Fibroblast of lung (primary cell): Measurements from ENCODE around the gene PTPRE. TPM values are rescaled to one million over a fixed set of nuclear protein-coding genes. Genes with fewer than 3 reads are reported as not detected.

Source experiments
- DNase-seq, 2 donors: peaks; one replicate each; pipeline versions ENCODE4 v3.0.0 to v3.0.0-alpha.2; 2010; ENCODE audit warnings: low read depth in 2 of 2
- H2AFZ ChIP-seq: 2 replicates; pipeline ENCODE4 v1.5.1; 2012; ENCODE audit warnings: low read length, control low read depth, inconsistent platforms
- H3K27ac ChIP-seq: 2 replicates; pipeline ENCODE4 v1.5.1; 2011; ENCODE audit warnings: low read length, control low read depth; ENCODE audit not compliant: insufficient read depth
- H3K27me3 ChIP-seq: 2 replicates; pipeline ENCODE4 v1.5.1; 2011; ENCODE audit warnings: mild to moderate bottlenecking, low read length; ENCODE audit not compliant: control insufficient read depth, insufficient read depth
- H3K36me3 ChIP-seq: 2 replicates; pipeline ENCODE4 v1.5.1; 2011; ENCODE audit warnings: low read length; ENCODE audit not compliant: control insufficient read depth, insufficient read depth
- H3K4me1 ChIP-seq: 2 replicates; pipeline ENCODE4 v1.5.1; 2011; ENCODE audit warnings: low read length; ENCODE audit not compliant: control insufficient read depth, insufficient read depth; ENCODE audit errors: extremely low read depth
- H3K4me2 ChIP-seq: 2 replicates; pipeline ENCODE4 v1.5.1; 2011; ENCODE audit warnings: low read length, control low read depth; ENCODE audit not compliant: insufficient read depth; ENCODE audit errors: extremely low read depth
- H3K4me3 ChIP-seq, 4 experiments: fragments of 200-600 bp in 1 of 4; sonication (generic) in 1 of 4; replicated peaks in 1 of 4; 2 replicates each; pipeline ENCODE4 v1.5.1; 2011 to 2016; ENCODE audit warnings: low read length in 4 of 4, low read depth in 3 of 4, mild to moderate bottlenecking in 3 of 4, control low read depth in 2 of 4, inconsistent platforms in 1 of 4, mixed read lengths in 1 of 4; ENCODE audit not compliant: insufficient read depth in 1 of 4; ENCODE audit errors: control extremely low read depth in 1 of 4
- H3K79me2 ChIP-seq: 2 replicates; pipeline ENCODE4 v1.5.1; 2012; ENCODE audit warnings: mild to moderate bottlenecking, low read length, inconsistent platforms; ENCODE audit not compliant: control insufficient read depth, insufficient read depth
- H3K9ac ChIP-seq: 2 replicates; pipeline ENCODE4 v1.5.1; 2011; ENCODE audit warnings: mild to moderate bottlenecking, low read length, control low read depth; ENCODE audit not compliant: insufficient read depth
- H3K9me3 ChIP-seq: 2 replicates; pipeline ENCODE4 v1.5.1; 2012; ENCODE audit warnings: low read depth, low read length; ENCODE audit not compliant: control insufficient read depth, insufficient read depth
- H4K20me1 ChIP-seq: 2 replicates; pipeline ENCODE4 v1.5.1; 2011; ENCODE audit warnings: low read length; ENCODE audit not compliant: control insufficient read depth, insufficient read depth; ENCODE audit errors: extremely low read depth
- CTCF ChIP-seq, 2 donors: IDR thresholded peaks in 1 of 2; conservative IDR thresholded peaks in 1 of 2; 1 replicate in 1 of 2; 2 replicates in 1 of 2; pipeline ENCODE4 v1.5.1; 2011 to 2012; ENCODE audit warnings: low read length in 2 of 2, control low read depth in 1 of 2, inconsistent platforms in 1 of 2, low read depth in 1 of 2, mild to moderate bottlenecking in 1 of 2
- EZH2 ChIP-seq: IDR thresholded peaks from 2 replicates; pipeline ENCODE4 v1.5.1; 2012; ENCODE audit warnings: low read length, control low read depth, mild to moderate bottlenecking; ENCODE audit errors: missing control alignments
- polyA plus RNA-seq, 2 donors: library from polyadenylated mRNA; depleted of rRNA in 1 of 2; stranded (reverse) in 1 of 2; unstranded in 1 of 2; fragments of >200 nt; gene quantifications; 2 replicates each; pipeline ENCODE4 v1.2.1, GENCODE V29; 2011 to 2012; ENCODE audit warnings: missing spikeins in 1 of 2
- total RNA-seq: library from RNA; depleted of rRNA; stranded (reverse); fragments of >200 nt; gene quantifications from 2 replicates; pipeline ENCODE4 v1.2.1, GENCODE V29; 2014

PTPRE gene
- total and polyA plus RNA-seq, 2 donors (not counting 1 experiment from before 2014, with no cell fraction given) = 0.75 to 1.8 TPM

- Histone ChIP-seq H3K9me3 (no peaks in the 10 kb centered on the region), H3K79me2 (no peaks in the 10 kb centered on the region), H3K4me1 (no peaks in the 10 kb centered on the region), H3K27ac (no peak overlapping the region), H3K27me3 (no peaks in the 10 kb centered on the region), H4K20me1 (no peaks in the 10 kb centered on the region), H3K4me2 (no peak overlapping the region), H3K4me3 (no peak overlapping the region), H3K9ac (no peak overlapping the region), H2AFZ (no peak overlapping the region), H3K36me3 (no peaks in the 10 kb centered on the region)
- TF ChIP-seq EZH2 (no peak), CTCF (conservative IDR thresholded peaks at IDR 0.05 in 1 of 2, IDR thresholded peaks at IDR 0.05 in 1 of 2; ENCODE audit: low read depth in 1 of 2, low read length in 2 of 2) (no peak)
- DNase-seq = no peak
Observed at GRCh38 chr10:127952918-127953317, 46.0 kb downstream of the PTPRE start.

GRCh38 chr10:127953876-127954275 lies 47.0 kb downstream of the PTPRE start:
- H3K36me3 ChIP-seq = no peaks in the 10 kb centered on the region
- H3K4me3 ChIP-seq = no peak overlapping the region
- no peaks in the 10 kb centered on the region for H3K27me3 ChIP-seq
- H3K4me2 ChIP-seq = no peak overlapping the region
- no peaks in the 10 kb centered on the region for H4K20me1 ChIP-seq
- no peaks in the 10 kb centered on the region for H3K9me3 ChIP-seq
- no peak overlapping the region for H3K9ac ChIP-seq
- H3K27ac ChIP-seq = no peak overlapping the region
- no peaks in the 10 kb centered on the region for H3K79me2 ChIP-seq
- no peak overlapping the region for H2AFZ ChIP-seq
- no peaks in the 10 kb centered on the region for H3K4me1 ChIP-seq
- no peak for TF ChIP-seq EZH2
- no peak for TF ChIP-seq CTCF (conservative IDR thresholded peaks at IDR 0.05 in 1 of 2, IDR thresholded peaks at IDR 0.05 in 1 of 2; ENCODE audit: low read depth in 1 of 2, low read length in 2 of 2)
- DNase-seq = no peak

- Histone ChIP-seq H4K20me1 (no peaks in the 10 kb centered on the region), H3K9ac (no peak overlapping the region), H2AFZ (no peak overlapping the region), H3K36me3 (no peaks in the 10 kb centered on the region), H3K79me2 (no peaks in the 10 kb centered on the region), H3K27ac (no peak overlapping the region), H3K27me3 (no peaks in the 10 kb centered on the region), H3K9me3 (no peaks in the 10 kb centered on the region), H3K4me1 (no peaks in the 10 kb centered on the region), H3K4me2 (no peak overlapping the region), H3K4me3 (no peak overlapping the region)
- no peak for DNase-seq
- TF ChIP-seq CTCF (conservative IDR thresholded peaks at IDR 0.05 in 1 of 2, IDR thresholded peaks at IDR 0.05 in 1 of 2; ENCODE audit: low read depth in 1 of 2, low read length in 2 of 2) (no peak), EZH2 (no peak)
Observed at GRCh38 chr10:127959428-127959827, 52.5 kb downstream of the PTPRE start.
